Cardiac septum (tissue), 1 donor: Measurements from ENCODE around the gene CDH2. TPM values are rescaled to one million over a fixed set of nuclear protein-coding genes. Genes with fewer than 3 reads are reported as not detected.

Source experiments
- DNase-seq: peaks from one replicate; pipeline ENCODE4 v3.0.0-alpha.2; 2020; ENCODE audit warnings: low spot score
- intact Hi-C: fragments of 100-400 bp; cut with DNase I; formaldehyde crosslinking; loops from one replicate; pipeline ENCODE4 v1.14.0; 2022
- total RNA-seq: library from RNA; stranded (reverse); fragmentation: NEBNext Ultra II Directional; extraction: Animal tissue kit (Norgen Biotek cat#: 25700); gene quantifications from one replicate; pipeline ENCODE4 v1.2.1, GENCODE V29; 2021
- donor health status: DM: no; HTN: no; CAD: no.

CDH2 gene
- total RNA-seq, 1 donor from 2014 or later, result 367 TPM

GRCh38 chr18:28175150-28175929 lies 1.6 kb downstream of the CDH2 start:
- DNase-seq, result no peak
- intact Hi-C loops, result loop anchor here (5.0 to 10.0 kb wide), 3 partner anchors 48 to 311 kb away; no protein-coding TSS in a partner anchor

GRCh38 chr18:28174181-28174905 lies 2.6 kb downstream of the CDH2 start:
- intact Hi-C loops, result loop anchor here (10.0 kb wide), 2 partner anchors 170 to 310 kb away; no protein-coding TSS in a partner anchor
- no peak for DNase-seq

DNA sequence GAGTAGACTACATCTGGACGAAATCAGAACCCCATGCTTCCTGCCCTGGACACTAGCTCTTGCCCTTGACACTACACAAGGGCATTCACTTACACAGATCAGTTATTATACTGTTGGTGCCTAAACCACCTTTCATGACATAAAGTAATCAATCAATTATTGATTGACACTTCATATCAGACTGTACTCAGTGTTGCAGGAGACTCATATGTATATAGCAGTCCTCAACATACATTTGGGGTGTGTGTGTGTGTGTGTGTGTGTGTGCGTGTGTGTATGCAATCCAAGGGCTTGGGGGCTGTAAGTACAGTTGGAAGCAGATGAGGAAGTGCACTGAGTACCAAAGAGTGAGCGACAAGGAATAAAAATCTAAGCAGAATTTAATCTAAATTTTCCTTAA lies 5.1 kb downstream of the CDH2 start:
- intact Hi-C loops, result loop anchor here (10.0 kb wide), 2 partner anchors 167 to 307 kb away; no protein-coding TSS in a partner anchor
- no peak for DNase-seq

GRCh38 chr18:28168725-28169124 lies 8.2 kb downstream of the CDH2 start:
- intact Hi-C loops, result no loop called here
- DNase-seq, result no peak

- no peak for DNase-seq
- intact Hi-C loops, result no loop called here
Measured at GRCh38 chr18:28167835-28168349, 9.0 kb downstream of the CDH2 start.

- no peak for DNase-seq
- intact Hi-C loops, result loop anchor here (5.0 kb wide), 1 partner anchor 38 kb away; no protein-coding TSS in a partner anchor
Measured at GRCh38 chr18:28164771-28165483, 12.0 kb downstream of the CDH2 start.

- DNase-seq, result no peak
- intact Hi-C loops, result loop anchor here (5.0 kb wide), 1 partner anchor 36 kb away; no protein-coding TSS in a partner anchor
Measured at GRCh38 chr18:28163201-28163775, 13.6 kb downstream of the CDH2 start.

DNA sequence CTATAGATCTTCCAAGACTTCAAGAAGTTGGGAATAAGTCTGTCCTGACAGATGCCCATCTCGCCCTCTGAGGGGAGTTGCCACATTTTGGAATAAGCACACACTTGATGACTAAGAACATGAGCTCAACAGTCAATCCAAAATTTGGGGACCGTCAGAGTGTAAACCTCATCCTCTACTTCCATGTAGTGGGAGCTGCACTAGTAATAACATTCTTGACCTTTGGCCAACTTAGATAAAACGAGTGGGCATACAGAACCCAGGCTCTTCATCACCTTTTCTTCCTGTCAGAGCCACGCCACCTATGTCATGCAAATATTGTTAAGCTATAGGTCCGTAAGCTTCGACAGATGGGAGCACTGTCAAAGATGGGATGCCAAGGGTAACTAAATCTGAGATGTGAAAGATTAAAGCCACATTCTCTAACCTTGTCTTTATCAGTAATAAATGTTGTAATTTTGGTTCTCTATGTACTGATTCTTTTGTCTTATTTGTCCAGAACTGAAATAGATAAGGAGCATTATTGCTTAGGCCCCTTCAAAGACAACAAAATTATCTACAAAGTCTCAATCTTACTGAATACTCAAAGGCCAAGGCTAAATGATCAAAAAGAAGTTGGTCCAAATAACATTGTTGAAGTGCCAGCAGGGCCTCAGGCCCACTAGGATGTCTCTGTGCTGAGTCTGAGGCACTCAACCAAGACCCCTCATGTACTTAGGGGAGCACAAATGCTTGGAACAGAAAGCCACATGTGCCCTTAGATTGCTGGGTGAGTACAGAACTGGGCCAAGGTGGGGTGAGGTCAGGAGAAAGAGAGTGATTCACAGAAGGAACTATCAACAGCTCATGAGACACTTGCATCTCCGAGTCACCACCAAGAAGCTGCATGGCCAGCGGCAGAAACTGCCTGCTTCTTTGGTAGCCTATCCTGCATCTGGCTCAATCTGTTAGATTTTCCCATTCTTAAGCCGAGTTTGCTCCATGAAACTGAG lies 15.0 kb downstream of the CDH2 start:
- DNase-seq, result no peak
- intact Hi-C loops, result loop anchor here (5.0 kb wide), 1 partner anchor 35 kb away; no protein-coding TSS in a partner anchor

DNA sequence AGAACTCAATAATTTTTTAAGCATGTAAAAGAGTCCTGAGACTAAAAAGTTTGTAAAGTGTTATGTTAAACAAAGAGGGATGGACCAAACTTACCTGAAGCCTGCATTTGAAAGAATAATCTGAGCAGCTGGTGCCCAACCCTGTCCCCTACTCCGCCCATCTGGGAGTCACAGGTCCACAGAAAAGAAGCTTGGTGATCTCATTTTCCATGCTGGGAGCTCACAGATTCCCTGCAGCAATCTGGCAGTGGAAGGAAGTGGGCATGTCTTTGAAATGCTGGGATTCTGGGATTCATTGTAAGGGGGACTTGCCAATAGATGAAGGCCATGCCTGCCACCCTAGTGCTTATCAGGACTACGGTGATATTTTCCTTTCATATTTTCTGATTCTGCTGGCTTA lies 17.9 kb downstream of the CDH2 start:
- DNase-seq, result no peak
- intact Hi-C loops, result no loop called here

DNA sequence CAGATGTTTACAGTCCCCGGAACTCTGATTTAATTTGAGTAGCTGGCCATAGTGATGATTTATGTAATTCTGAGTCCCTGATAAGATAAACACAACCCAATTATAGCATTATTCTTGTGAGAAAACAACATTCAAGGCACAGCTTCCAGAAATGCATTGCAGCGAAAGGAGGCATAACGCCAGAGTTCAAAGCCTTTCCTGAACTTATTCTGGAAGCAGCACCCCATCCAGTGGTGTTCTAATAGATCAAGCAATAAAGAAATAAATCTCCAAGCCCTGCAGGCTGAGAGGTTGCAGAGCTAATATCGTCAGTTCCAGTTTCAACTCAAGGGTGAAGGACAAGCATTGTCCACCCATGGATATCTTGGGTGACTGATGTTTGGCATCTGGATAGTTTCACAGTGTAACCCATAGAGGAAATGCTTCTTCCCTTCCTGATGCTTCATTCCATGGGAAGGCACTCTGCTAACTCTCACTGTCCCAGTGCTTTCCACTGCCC lies 18.8 kb downstream of the CDH2 start:
- intact Hi-C loops, result no loop called here
- no peak for DNase-seq

GRCh38 chr18:28153485-28154065 lies 23.4 kb downstream of the CDH2 start:
- intact Hi-C loops, result no loop called here
- no peak for DNase-seq

GRCh38 chr18:28152754-28153153 lies 24.2 kb downstream of the CDH2 start:
- intact Hi-C loops, result no loop called here
- DNase-seq, result no peak

DNA sequence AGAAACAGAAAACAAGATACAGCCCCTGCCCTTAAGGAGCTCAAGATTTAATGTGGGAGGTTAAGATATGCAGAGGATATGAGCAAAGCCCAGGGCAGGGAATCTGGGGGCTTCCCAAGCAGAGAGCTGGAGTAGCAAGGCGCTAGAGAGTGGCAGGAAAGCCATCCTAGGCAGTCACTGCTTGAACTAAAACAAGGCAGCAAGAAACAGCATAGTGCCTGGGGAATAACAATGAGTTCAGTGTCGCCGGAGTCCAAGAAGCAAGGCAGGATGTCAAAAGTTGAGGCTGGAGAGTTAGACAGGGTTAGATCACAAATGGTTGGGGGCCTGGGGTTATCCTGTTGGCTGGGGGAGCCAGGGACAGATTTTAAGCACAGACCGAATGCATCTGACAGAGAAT lies 24.6 kb downstream of the CDH2 start:
- DNase-seq, result no peak
- intact Hi-C loops, result no loop called here

- intact Hi-C loops, result no loop called here
- no peak for DNase-seq
Measured at GRCh38 chr18:28151434-28151833, 25.5 kb downstream of the CDH2 start.

- no peak for DNase-seq
- intact Hi-C loops, result no loop called here
Measured at GRCh38 chr18:28150925-28151324, 26.0 kb downstream of the CDH2 start.

DNA sequence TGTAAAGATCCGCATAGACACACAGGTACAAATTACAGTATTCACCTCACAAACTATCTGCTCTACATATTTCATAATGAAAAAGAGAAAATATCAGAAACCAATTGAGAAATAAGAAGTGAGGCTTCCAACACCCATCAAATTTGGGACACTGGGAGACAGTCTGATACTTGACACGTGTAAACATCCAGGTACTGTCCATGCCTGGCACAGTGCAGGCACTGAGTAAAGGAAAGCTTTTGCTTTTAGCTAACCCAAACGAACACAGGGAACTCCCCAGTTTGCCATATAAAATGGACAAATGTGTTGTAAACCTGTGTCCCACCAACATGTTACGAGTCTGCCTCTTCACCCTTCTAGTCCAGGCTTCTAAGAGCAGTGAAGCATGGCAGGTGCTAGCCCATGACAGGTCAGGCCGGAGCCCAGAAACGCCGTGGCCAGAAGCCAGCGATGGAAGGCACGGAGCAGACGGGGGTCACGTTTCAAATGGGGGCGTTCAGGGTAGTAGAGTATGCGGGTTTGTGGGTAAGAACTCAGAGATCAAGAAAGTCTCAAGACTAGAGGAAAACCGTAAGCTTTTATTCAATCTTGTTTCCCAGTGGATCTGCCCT lies 27.0 kb downstream of the CDH2 start:
- no peak for DNase-seq
- intact Hi-C loops, result no loop called here

DNA sequence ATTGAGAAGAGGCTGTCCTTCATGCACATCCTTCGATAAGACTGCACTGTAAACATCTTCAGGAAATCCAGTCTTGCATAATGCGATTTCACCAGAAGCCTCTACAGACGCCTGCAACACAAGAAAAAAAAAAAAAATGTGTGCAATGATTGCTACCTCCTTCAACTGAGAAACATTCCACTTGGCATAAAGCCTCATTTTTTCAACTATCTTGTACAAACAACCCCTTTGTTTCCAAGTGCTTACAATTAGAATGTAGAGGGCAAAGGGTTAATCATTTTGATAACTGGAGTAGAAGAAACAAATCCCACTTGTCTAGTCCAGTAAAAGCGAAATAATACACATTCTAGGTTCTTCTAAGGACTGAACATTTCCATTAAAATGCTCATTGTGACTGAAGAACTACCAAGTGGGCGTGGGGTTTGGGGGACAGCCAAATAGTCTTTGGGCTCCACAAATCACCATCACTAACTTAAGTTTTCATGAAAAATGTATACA lies 29.2 kb downstream of the CDH2 start:
- intact Hi-C loops, result no loop called here
- no peak for DNase-seq
